Mucosa of descending colon (tissue), 3 donors: ENCODE data around the gene DDX49. TPM values are rescaled to one million over a fixed set of nuclear protein-coding genes. Genes with fewer than 3 reads are reported as not detected.
"Not testable (repeated sequence)": the region's sequence is repeated elsewhere in the genome, so short reads cannot be mapped to it uniquely, and the experiment has no call there.

Experiments
- ATAC-seq: fragments of 200-7000 bp; cut with Tn5 transposase; one replicate; pipeline ENCODE4 v1.9.1; 2020; ENCODE audit warnings: mild to moderate bottlenecking, moderate library complexity
- DNase-seq, 3 donors: peaks; one replicate each; pipeline ENCODE4 v3.0.0-alpha.2; 2020
- H3K36me3 ChIP-seq: fragments of 200-600 bp; one replicate; pipeline ENCODE4 v1.8.0; 2021; ENCODE audit warnings: low read depth, mild to moderate bottlenecking
- H3K4me1 ChIP-seq: fragments of 200-600 bp; one replicate; pipeline ENCODE4 v1.8.0; 2021; ENCODE audit warnings: low read depth, mild to moderate bottlenecking
- H3K4me3 ChIP-seq: fragments of 200-600 bp; one replicate; pipeline ENCODE4 v1.8.0; 2021; ENCODE audit warnings: mild to moderate bottlenecking
- H3K9me3 ChIP-seq: fragments of 200-600 bp; one replicate; pipeline ENCODE4 v1.8.0; 2021; ENCODE audit warnings: mild to moderate bottlenecking
- intact Hi-C, 2 donors: fragments of 100-400 bp; cut with DNase I in 1 of 2; cut with micrococcal nuclease in 1 of 2; formaldehyde crosslinking; loops; one replicate each; pipeline versions ENCODE4 v1.11.0 to v1.11.1; 2022; cut with DNase I, micrococcal nuclease
- total RNA-seq, 3 donors: library from RNA; stranded (reverse); fragmentation: NEBNext Ultra II Directional in 2 of 3; extraction: Animal tissue kit (Norgen Biotek cat#: 25700) in 2 of 3; gene quantifications; one replicate each; pipeline versions ENCODE4 v1.2.1 to v1.2.4, GENCODE V29; 2021 to 2023
- TF ChIP-seq, protein P1 (sequence below): fragments of 200-600 bp; IDR thresholded peaks from one replicate; pipeline ENCODE4 v1.8.0; 2022; ENCODE audit warnings: antibody characterized with exemption, mild to moderate bottlenecking
- donor health status: DM: no; HTN: no; CAD: no; lungs with moderate emphysema.
- donor health status: DM: no; HTN: no; CAD: no.
- donor health status: DM: no; HTN: yes; CAD: no.

DDX49 gene
- total RNA-seq, 3 donors from 2014 or later: 37.4 to 47.3 (median 40.4) TPM

GRCh38 chr19:18948075-18948975 is 28.8 kb downstream of the DDX49 start:
- DNase-seq (no peak), ATAC-seq (no peak)
- Histone ChIP-seq H3K9me3 (no peaks in the 10 kb centered on the region), H3K36me3 (no peaks in the 10 kb centered on the region), H3K4me1 (no peaks in the 10 kb centered on the region), H3K4me3 (no peak overlapping the region)
- intact Hi-C loops: no loop called here
- TF ChIP-seq, protein P1, sequence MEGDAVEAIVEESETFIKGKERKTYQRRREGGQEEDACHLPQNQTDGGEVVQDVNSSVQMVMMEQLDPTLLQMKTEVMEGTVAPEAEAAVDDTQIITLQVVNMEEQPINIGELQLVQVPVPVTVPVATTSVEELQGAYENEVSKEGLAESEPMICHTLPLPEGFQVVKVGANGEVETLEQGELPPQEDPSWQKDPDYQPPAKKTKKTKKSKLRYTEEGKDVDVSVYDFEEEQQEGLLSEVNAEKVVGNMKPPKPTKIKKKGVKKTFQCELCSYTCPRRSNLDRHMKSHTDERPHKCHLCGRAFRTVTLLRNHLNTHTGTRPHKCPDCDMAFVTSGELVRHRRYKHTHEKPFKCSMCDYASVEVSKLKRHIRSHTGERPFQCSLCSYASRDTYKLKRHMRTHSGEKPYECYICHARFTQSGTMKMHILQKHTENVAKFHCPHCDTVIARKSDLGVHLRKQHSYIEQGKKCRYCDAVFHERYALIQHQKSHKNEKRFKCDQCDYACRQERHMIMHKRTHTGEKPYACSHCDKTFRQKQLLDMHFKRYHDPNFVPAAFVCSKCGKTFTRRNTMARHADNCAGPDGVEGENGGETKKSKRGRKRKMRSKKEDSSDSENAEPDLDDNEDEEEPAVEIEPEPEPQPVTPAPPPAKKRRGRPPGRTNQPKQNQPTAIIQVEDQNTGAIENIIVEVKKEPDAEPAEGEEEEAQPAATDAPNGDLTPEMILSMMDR: no peak

DNA sequence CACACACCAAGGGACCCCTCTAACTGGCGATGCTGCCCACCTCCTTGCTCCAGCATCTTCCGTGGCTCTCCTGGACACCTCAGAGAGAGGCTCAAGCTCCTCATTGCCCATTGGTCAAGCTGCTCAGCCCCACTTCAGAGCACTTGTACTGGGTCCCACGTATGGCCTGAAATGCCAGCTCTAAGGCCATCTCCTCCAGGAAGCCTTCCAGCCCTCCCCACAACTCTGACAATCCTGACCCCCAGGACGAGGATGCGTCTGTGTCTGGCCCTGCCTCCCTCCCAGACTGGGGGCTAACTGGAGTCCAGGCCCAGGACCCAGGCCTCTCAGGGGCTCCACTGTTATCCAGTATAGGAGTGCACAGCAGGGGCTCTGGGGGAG is 29.5 kb downstream of the DDX49 start:
- Histone ChIP-seq H3K4me3 (no peak overlapping the region), H3K4me1 (no peaks in the 10 kb centered on the region), H3K36me3 (no peaks in the 10 kb centered on the region), H3K9me3 (no peaks in the 10 kb centered on the region)
- DNase-seq (no peak), ATAC-seq (no peak)
- intact Hi-C loops: no loop called here
- TF ChIP-seq, protein P1: no peak

DNA sequence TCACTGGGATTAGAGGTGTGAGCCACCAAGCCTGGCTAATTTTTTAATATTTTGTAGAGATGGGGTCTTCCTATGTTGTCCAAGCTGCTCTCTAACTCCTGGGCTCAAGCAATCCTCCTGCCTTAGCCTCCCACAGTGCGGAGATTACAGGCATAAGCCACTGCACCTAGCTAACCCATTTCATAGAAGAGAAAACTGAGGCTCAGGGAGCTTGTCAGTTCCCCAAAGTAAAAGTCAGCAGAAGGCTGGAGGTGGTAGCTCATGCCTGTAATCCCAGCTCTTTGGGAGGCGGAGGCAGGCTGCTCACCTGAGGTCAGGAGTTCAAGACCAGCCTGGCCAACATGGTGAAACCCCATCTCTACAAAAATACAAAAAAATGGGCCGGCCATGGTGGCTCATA is 30.3 kb downstream of the DDX49 start:
- Histone ChIP-seq H3K9me3 (no peaks in the 10 kb centered on the region), H3K36me3 (no peaks in the 10 kb centered on the region), H3K4me1 (no peaks in the 10 kb centered on the region), H3K4me3 (no peak overlapping the region)
- DNase-seq: no peak
- TF ChIP-seq, protein P1: no peak
- ATAC-seq: no peak
- intact Hi-C loops: no loop called here

- H3K4me3 ChIP-seq: no peak overlapping the region
- ATAC-seq: no peak
- intact Hi-C loops: no loop called here
Observed at GRCh38 chr19:18951721-18952281, 32.3 kb downstream of the DDX49 start.

GRCh38 chr19:18952364-18953003 is 33.0 kb downstream of the DDX49 start:
- H3K4me1 ChIP-seq, H3K9me3 ChIP-seq, DNase-seq, H3K4me3 ChIP-seq, intact Hi-C loops, ATAC-seq, H3K36me3 ChIP-seq: not testable (repeated sequence)

More at GRCh38 chr19:18951721-18952281, 32.3 kb downstream of the DDX49 start:
- Histone ChIP-seq H3K4me1 (no peaks in the 10 kb centered on the region), H3K36me3 (no peaks in the 10 kb centered on the region), H3K9me3 (no peaks in the 10 kb centered on the region)
- DNase-seq: no peak
- TF ChIP-seq, protein P1: no peak

- DNase-seq (no peak), ATAC-seq (no peak)
- TF ChIP-seq, protein P1: no peak
- Histone ChIP-seq H3K4me3 (no peak overlapping the region), H3K36me3 (no peaks in the 10 kb centered on the region), H3K9me3 (no peaks in the 10 kb centered on the region), H3K4me1 (no peaks in the 10 kb centered on the region)
- intact Hi-C loops: no loop called here
Observed at GRCh38 chr19:18954094-18954493, 34.6 kb downstream of the DDX49 start.
